HS-5 (cell line): ENCODE results near the gene GALNT12.
A peak's percentile ranks its signal among the peaks of the same experiment; 100 is the strongest.

Source experiments
- DNase-seq: peaks from one replicate; pipeline ENCODE4 v3.0.0-alpha.2; 2012; ENCODE audit warnings: low read depth

The GALNT12 gene

GRCh38 chr9:98880311-98881015 is 73.0 kb downstream of the GALNT12 start:
- DNase-seq, result no peak

- DNase-seq, result no peak
Observed at GRCh38 chr9:98881356-98881755, 73.9 kb downstream of the GALNT12 start.

GRCh38 chr9:98881836-98882568 is 74.5 kb downstream of the GALNT12 start:
- DNase-seq, result no peak

GRCh38 chr9:98882569-98882923 is 75.1 kb downstream of the GALNT12 start:
- no peak for DNase-seq

- no peak for DNase-seq
Observed at GRCh38 chr9:98883276-98883675, 75.8 kb downstream of the GALNT12 start.

DNA sequence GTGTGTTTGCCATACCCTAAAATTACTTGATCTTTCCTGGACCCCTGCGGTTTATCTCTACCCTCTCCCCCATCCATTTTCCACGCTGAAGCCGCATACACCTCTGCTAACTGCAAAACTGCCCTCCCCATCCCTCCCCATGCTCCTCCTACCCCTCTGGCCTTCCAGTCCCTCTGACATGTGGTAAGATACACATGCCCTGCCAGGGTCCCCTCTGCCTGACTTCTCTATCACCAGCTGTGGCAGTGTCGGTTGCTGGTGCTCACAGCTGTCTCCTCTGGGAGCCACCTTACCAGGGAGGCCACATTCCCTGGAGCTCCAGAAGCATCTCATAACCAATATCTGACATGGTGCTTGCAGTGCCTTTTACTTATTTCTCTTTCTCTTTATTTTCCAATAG is 77.4 kb downstream of the GALNT12 start:
- no peak for DNase-seq

- no peak for DNase-seq
Observed at GRCh38 chr9:98885575-98886295, 78.3 kb downstream of the GALNT12 start.

GRCh38 chr9:98886691-98887229 is 79.3 kb downstream of the GALNT12 start:
- DNase-seq, result no peak

DNA sequence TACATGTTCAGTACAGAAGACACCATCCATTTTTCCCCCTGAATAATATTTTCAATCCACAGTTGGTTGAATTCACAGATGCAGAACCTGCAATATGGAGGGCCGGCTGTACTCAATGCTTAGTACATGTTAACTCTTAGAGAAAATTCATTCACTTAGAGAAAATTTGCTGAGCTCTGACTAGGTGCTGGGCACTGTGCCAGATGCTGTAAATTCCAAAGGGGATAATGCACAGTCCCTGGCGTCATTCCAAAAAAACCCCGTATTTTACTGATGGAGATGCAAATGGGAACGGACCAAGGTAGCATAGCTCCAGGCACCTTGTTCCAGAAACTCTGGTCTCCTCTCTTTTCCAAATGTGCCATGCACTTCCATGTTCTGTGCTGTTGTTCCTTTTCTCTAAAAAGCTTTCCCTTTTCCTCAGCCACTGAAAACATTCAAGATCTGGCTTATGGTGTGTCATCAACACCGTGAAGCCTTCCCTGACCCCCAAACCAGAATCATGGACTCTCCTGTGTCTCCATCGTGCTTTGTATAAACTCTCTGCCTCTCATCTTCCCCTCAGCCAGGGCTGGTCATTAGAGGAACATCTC is 80.5 kb downstream of the GALNT12 start:
- no peak for DNase-seq

- no peak for DNase-seq
Observed at GRCh38 chr9:98888801-98889421, 81.4 kb downstream of the GALNT12 start.

GRCh38 chr9:98890256-98890655 is 82.8 kb downstream of the GALNT12 start:
- no peak for DNase-seq

DNA sequence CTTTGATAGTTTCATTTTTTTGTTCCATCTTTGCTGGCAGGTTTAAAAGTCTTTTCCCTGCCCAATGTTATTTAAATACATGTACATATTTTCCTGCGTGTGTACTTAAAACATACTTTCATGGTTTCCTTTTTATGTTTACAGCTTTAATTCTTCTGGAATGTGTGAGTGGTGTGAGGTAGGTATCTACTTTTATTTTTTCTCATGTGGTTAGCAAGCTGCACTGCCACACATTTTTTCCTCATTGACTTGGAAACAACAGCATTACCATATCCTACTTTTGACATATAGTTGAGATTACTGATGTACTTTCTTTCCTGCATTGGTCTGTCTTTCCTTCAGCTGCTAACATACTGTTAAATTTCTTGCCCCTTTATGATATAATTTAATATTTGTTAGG is 84.8 kb downstream of the GALNT12 start:
- DNase-seq, result no peak

GRCh38 chr9:98892690-98893089 is 85.2 kb downstream of the GALNT12 start:
- DNase-seq, result no peak

DNA sequence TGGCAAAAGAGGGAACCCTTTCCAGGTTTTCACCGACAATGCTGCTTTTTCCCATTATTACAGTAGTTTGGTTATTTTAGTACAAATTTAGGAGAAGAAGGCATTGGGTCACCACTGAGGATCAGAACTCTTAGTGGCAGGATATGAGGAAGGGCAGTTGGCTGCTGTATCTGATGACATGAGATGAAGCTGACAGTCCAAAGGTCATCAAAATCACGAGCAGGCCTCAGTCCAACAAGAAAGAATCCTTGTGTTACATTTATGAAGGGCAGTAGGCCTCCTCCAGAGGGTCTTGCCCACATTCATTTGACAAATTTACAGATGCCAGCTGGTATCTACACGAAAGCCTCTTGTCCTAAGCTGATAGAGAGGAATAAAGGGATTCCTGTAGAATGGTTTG is 86.7 kb downstream of the GALNT12 start:
- DNase-seq, result no peak

- DNase-seq, result no peak
Observed at GRCh38 chr9:98894761-98895160, 87.3 kb downstream of the GALNT12 start.

GRCh38 chr9:98896632-98897031 is 89.2 kb downstream of the GALNT12 start:
- DNase-seq, result no peak

GRCh38 chr9:98897745-98898144 is 90.3 kb downstream of the GALNT12 start:
- no peak for DNase-seq

DNA sequence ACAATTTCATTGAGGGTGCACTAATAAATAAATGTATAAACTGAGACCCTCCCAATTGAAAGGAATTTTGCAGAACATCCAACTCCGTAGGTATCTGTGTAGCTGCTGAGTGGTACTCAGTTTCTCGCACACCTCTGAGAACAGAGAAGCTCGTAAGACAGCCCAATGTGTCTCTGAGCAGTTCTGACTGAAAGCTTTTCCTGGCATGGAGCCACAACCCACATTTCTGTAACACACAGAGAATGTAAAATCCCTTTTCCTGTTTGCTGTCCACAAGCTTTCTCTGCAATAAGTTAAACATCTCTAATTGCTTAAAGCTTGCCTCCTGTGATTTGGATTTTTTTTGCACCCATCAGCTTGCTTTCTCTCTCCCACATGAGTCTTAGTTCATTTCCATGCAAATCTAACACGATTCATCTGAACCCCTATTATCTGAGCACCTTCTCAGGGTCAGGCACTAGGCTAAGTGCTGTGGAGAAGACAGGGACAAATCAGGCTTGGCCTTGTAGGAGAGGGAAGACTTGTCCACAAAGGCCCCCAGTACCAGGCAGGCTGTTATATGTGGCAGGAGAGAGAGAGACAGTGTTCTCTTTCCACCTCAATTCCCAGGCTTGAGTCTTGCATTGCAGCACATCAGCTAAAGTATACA is 92.1 kb downstream of the GALNT12 start:
- DNase-seq, result peak; percentile 51
